Nephron (organoid): Measurements from ENCODE around the gene TBC1D9.

Source experiments
- H3K27ac Mint-ChIP-seq, 3 experiments: 2 replicates each; pipeline ENCODE4 v1.8.0; 2020; ENCODE audit warnings: mixed read lengths in 3 of 3, mild to moderate bottlenecking in 2 of 3, moderate library complexity in 1 of 3
- H3K27me3 Mint-ChIP-seq: 2 replicates; pipeline ENCODE4 v1.8.0; 2021; ENCODE audit warnings: low read depth, mild to moderate bottlenecking, moderate library complexity, mixed read lengths
- H3K36me3 Mint-ChIP-seq: 2 replicates; pipeline ENCODE4 v1.8.0; 2020; ENCODE audit warnings: low read depth, mixed read lengths
- H3K4me1 Mint-ChIP-seq: 2 replicates; pipeline ENCODE4 v1.8.0; 2020; ENCODE audit warnings: mixed read lengths
- H3K4me3 Mint-ChIP-seq, 3 experiments: 2 replicates each; pipeline ENCODE4 v1.8.0; 2020; ENCODE audit warnings: mild to moderate bottlenecking in 3 of 3, mixed read lengths in 3 of 3, moderate library complexity in 2 of 3
- H3K9me3 Mint-ChIP-seq: 2 replicates; pipeline ENCODE4 v1.8.0; 2020; ENCODE audit warnings: mixed read lengths
- TF ChIP-seq, protein P1 (sequence below), 3 experiments: fragments of 200-600 bp; sonication (generic); IDR thresholded peaks; one replicate each; pipeline ENCODE4 v1.5.0; 2021; ENCODE audit warnings: antibody characterized with exemption in 3 of 3; ENCODE audit not compliant: unreplicated experiment in 3 of 3

Gene TBC1D9

DNA sequence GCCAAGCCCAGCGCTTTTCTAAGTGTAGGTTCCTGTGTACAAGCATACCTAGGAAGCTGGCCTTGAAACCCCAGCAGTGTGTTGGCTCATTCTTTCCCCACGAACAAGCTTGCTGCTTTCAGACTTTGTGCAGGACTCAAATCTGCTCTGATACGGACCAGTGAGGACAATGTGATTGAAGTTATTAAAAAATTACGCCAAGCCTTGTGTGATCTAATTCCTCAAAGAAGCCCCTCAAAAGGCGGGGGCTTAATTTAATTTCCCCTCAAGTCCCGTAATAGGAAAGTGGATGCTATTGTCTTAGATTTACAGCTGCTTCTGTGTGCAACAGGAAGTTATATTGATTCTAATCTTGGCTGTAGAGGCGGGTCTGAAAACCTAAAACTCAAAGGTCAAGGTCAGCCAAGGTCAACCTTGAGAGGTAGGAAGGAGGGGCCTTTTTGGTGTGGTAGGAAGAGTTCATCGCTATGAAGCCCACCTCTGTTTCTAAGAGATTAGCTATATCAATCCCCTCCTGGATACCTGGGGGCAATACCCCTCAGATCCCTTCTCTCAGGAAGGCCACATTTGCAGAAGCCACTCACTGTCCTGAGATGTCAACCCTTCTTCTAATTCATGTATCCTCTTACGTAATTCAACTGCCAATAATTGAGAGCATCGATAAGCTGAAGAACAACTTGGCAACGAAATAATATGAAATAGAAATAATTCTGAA lies 45.1 kb downstream of the TBC1D9 start:
- Mint-ChIP-seq H3K4me1 (peaks cover under 1% of the 10 kb centered on the region), H3K36me3 (peaks cover 12% of the 10 kb centered on the region), H3K27ac (no peak overlapping the region), H3K9me3 (no peaks in the 10 kb centered on the region), H3K27me3 (no peaks in the 10 kb centered on the region), H3K4me3 (no peak overlapping the region)
- TF ChIP-seq, protein P1, sequence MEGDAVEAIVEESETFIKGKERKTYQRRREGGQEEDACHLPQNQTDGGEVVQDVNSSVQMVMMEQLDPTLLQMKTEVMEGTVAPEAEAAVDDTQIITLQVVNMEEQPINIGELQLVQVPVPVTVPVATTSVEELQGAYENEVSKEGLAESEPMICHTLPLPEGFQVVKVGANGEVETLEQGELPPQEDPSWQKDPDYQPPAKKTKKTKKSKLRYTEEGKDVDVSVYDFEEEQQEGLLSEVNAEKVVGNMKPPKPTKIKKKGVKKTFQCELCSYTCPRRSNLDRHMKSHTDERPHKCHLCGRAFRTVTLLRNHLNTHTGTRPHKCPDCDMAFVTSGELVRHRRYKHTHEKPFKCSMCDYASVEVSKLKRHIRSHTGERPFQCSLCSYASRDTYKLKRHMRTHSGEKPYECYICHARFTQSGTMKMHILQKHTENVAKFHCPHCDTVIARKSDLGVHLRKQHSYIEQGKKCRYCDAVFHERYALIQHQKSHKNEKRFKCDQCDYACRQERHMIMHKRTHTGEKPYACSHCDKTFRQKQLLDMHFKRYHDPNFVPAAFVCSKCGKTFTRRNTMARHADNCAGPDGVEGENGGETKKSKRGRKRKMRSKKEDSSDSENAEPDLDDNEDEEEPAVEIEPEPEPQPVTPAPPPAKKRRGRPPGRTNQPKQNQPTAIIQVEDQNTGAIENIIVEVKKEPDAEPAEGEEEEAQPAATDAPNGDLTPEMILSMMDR (IDR thresholded peaks at IDR 0.05; ENCODE audit: unreplicated experiment in 3 of 3) = no peak

GRCh38 chr4:140707325-140707724 lies 48.9 kb downstream of the TBC1D9 start:
- TF ChIP-seq, protein P1 (IDR thresholded peaks at IDR 0.05; ENCODE audit: unreplicated experiment in 3 of 3) = no peak
- peaks cover 9% of the 10 kb centered on the region for H3K36me3 Mint-ChIP-seq
- H3K4me3 Mint-ChIP-seq = no peak overlapping the region
- peaks cover 19% of the 10 kb centered on the region for H3K4me1 Mint-ChIP-seq
- no peaks in the 10 kb centered on the region for H3K27me3 Mint-ChIP-seq
- peak overlapping the region in 2 of 3 experiments; percentile 1 to 4 for H3K27ac Mint-ChIP-seq
- H3K9me3 Mint-ChIP-seq = no peaks in the 10 kb centered on the region

GRCh38 chr4:140706665-140707064 lies 49.5 kb downstream of the TBC1D9 start:
- peaks cover 12% of the 10 kb centered on the region for H3K36me3 Mint-ChIP-seq
- H3K27ac Mint-ChIP-seq = no peak overlapping the region
- TF ChIP-seq, protein P1 (IDR thresholded peaks at IDR 0.05; ENCODE audit: unreplicated experiment in 3 of 3) = no peak
- H3K4me1 Mint-ChIP-seq = peaks cover 19% of the 10 kb centered on the region
- H3K27me3 Mint-ChIP-seq = no peaks in the 10 kb centered on the region
- H3K4me3 Mint-ChIP-seq = no peak overlapping the region
- no peaks in the 10 kb centered on the region for H3K9me3 Mint-ChIP-seq

- no peak overlapping the region for H3K27ac Mint-ChIP-seq
- peaks cover 16% of the 10 kb centered on the region for H3K36me3 Mint-ChIP-seq
- TF ChIP-seq, protein P1 (IDR thresholded peaks at IDR 0.05; ENCODE audit: unreplicated experiment in 3 of 3) = no peak
- H3K4me1 Mint-ChIP-seq = peaks cover 19% of the 10 kb centered on the region
- H3K27me3 Mint-ChIP-seq = no peaks in the 10 kb centered on the region
- no peaks in the 10 kb centered on the region for H3K9me3 Mint-ChIP-seq
- H3K4me3 Mint-ChIP-seq = no peak overlapping the region
These were observed 49.9 kb downstream of the TBC1D9 start for GRCh38 chr4:140706276-140706625.

DNA sequence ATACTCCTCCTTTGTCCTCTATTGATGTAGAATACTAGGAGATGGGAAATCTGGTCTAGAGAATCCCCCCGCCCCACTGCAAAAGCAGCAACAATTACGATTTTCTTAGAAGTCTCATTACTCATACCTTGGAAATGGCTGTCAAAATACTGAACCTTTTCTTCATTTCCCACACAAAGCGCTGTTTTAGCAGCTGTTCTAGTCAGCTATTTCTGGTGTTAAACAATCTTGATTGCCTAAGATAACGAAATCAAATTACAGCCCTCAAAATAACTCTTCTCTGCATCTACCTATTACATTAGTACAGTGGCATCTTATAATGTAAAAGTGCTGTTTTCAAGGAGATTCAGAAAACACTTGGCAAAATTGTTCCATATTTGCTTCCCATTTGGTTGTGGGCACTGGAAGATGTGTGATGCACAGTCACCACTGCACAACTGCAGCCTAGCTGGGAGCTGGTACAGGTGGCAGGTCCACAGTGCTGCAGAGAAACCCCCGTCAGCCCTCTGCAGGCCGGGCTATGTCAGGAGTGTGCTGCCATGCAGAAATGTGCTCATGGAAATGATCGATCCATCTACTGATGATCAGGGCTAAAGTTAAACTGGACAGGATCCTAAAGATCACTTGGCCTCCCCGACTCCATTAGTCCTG lies 50.4 kb downstream of the TBC1D9 start:
- Mint-ChIP-seq H3K27me3 (no peaks in the 10 kb centered on the region), H3K4me3 (no peak overlapping the region), H3K27ac (no peak overlapping the region), H3K9me3 (no peaks in the 10 kb centered on the region), H3K4me1 (peaks cover 19% of the 10 kb centered on the region), H3K36me3 (peaks cover 21% of the 10 kb centered on the region)
- TF ChIP-seq, protein P1 (IDR thresholded peaks at IDR 0.05; ENCODE audit: unreplicated experiment in 3 of 3) = no peak

GRCh38 chr4:140704964-140705363 lies 51.2 kb downstream of the TBC1D9 start:
- no peaks in the 10 kb centered on the region for H3K9me3 Mint-ChIP-seq
- TF ChIP-seq, protein P1 (IDR thresholded peaks at IDR 0.05; ENCODE audit: unreplicated experiment in 3 of 3) = no peak
- H3K27me3 Mint-ChIP-seq = no peaks in the 10 kb centered on the region
- H3K4me1 Mint-ChIP-seq = peaks cover 19% of the 10 kb centered on the region
- peaks cover 24% of the 10 kb centered on the region for H3K36me3 Mint-ChIP-seq
- no peak overlapping the region for H3K4me3 Mint-ChIP-seq
- no peak overlapping the region for H3K27ac Mint-ChIP-seq
